Stimulated activated memory B cell treated with anti-CD40 and anti-IgM and Interleukin-4, amounts not matched to agents 10 μg/mL and 1 μg/mL and 100 μg/mL, for 72 hours (primary cell): ENCODE results near the gene MXD3.
"Not testable (repeated sequence)": the region's sequence is repeated elsewhere in the genome, so short reads cannot be mapped to it uniquely, and the experiment has no call there.

Experiments
- ATAC-seq: fragments of 150-1000 bp; cut with Tn5 transposase; 2 replicates; pipeline ENCODE4 v1.10.0; 2021
- H3K27ac Mint-ChIP-seq: one replicate; pipeline ENCODE4 v1.8.0; 2022; ENCODE audit warnings: mild to moderate bottlenecking, mixed read lengths
- H3K27me3 Mint-ChIP-seq: one replicate; pipeline ENCODE4 v1.8.0; 2022; ENCODE audit warnings: mixed read lengths
- H3K36me3 Mint-ChIP-seq: one replicate; pipeline ENCODE4 v1.8.0; 2022; ENCODE audit warnings: mixed read lengths
- H3K4me1 Mint-ChIP-seq: one replicate; pipeline ENCODE4 v1.8.0; 2022; ENCODE audit warnings: mixed read lengths
- H3K4me3 Mint-ChIP-seq: one replicate; pipeline ENCODE4 v1.8.0; 2022; ENCODE audit warnings: mild to moderate bottlenecking, moderate library complexity, mixed read lengths
- H3K9me3 Mint-ChIP-seq: one replicate; pipeline ENCODE4 v1.8.0; 2022; ENCODE audit warnings: mixed read lengths

MXD3 gene

GRCh38 chr5:177315411-177315810 is 3.7 kb upstream of the MXD3 start:
- Mint-ChIP-seq H3K9me3 (peaks cover 6% of the 10 kb centered on the region), H3K27me3 (no peaks in the 10 kb centered on the region), H3K27ac (no peak overlapping the region), H3K4me3 (no peak overlapping the region), H3K36me3 (peaks cover 11% of the 10 kb centered on the region), H3K4me1 (peaks cover 34% of the 10 kb centered on the region)
- no peak for ATAC-seq

- no peak overlapping the region for H3K27ac Mint-ChIP-seq
- no peak for ATAC-seq
Measured at GRCh38 chr5:177314376-177315342, 3.0 kb upstream of the MXD3 start.

GRCh38 chr5:177313561-177314259 is 2.0 kb upstream of the MXD3 start:
- ATAC-seq = no peak
- Mint-ChIP-seq H3K27ac (no peak overlapping the region), H3K27me3 (no peaks in the 10 kb centered on the region), H3K4me3 (no peak overlapping the region), H3K36me3 (no peaks in the 10 kb centered on the region), H3K4me1 (peaks cover 47% of the 10 kb centered on the region), H3K9me3 (no peaks in the 10 kb centered on the region)

More at GRCh38 chr5:177314376-177315342, 3.0 kb upstream of the MXD3 start:
- H3K4me1 Mint-ChIP-seq = peaks cover 38% of the 10 kb centered on the region
- H3K36me3 Mint-ChIP-seq = peaks cover 6% of the 10 kb centered on the region
- H3K27me3 Mint-ChIP-seq = no peaks in the 10 kb centered on the region
- no peak overlapping the region for H3K4me3 Mint-ChIP-seq
- H3K9me3 Mint-ChIP-seq = peaks cover 3% of the 10 kb centered on the region

- Mint-ChIP-seq H3K4me1 (peaks cover 50% of the 10 kb centered on the region), H3K4me3 (peak overlapping the region; percentile 86), H3K27ac (peak overlapping the region; percentile 23), H3K36me3 (no peaks in the 10 kb centered on the region), H3K27me3 (no peaks in the 10 kb centered on the region), H3K9me3 (no peaks in the 10 kb centered on the region)
- ATAC-seq = peak; percentile 6
Measured at GRCh38 chr5:177312649-177313181, 1.0 kb upstream of the MXD3 start.

- peak overlapping the region; percentile 23 for H3K27ac Mint-ChIP-seq
- no peaks in the 10 kb centered on the region for H3K27me3 Mint-ChIP-seq
- H3K4me1 Mint-ChIP-seq = peaks cover 60% of the 10 kb centered on the region
- peak; percentile 1 for ATAC-seq
- peaks cover 7% of the 10 kb centered on the region for H3K36me3 Mint-ChIP-seq
- no peaks in the 10 kb centered on the region for H3K9me3 Mint-ChIP-seq
- H3K4me3 Mint-ChIP-seq = peak overlapping the region; percentile 86
Measured at GRCh38 chr5:177311392-177311722, 341 bp downstream of the MXD3 start.

- no peaks in the 10 kb centered on the region for H3K27me3 Mint-ChIP-seq
- H3K9me3 Mint-ChIP-seq = no peaks in the 10 kb centered on the region
- H3K27ac Mint-ChIP-seq = peak overlapping the region; percentile 23
- H3K4me3 Mint-ChIP-seq = peak overlapping the region; percentile 73
- peaks cover 65% of the 10 kb centered on the region for H3K4me1 Mint-ChIP-seq
- H3K36me3 Mint-ChIP-seq = peaks cover 12% of the 10 kb centered on the region
- ATAC-seq = peak; percentile 34
Measured at GRCh38 chr5:177310757-177311391, 824 bp downstream of the MXD3 start.

GRCh38 chr5:177310332-177310731 is 1.4 kb downstream of the MXD3 start:
- peaks cover 17% of the 10 kb centered on the region for H3K36me3 Mint-ChIP-seq
- ATAC-seq = no peak
- H3K4me1 Mint-ChIP-seq = peaks cover 71% of the 10 kb centered on the region
- H3K4me3 Mint-ChIP-seq = no peak overlapping the region
- no peaks in the 10 kb centered on the region for H3K9me3 Mint-ChIP-seq
- H3K27ac Mint-ChIP-seq = peak overlapping the region; percentile 23
- H3K27me3 Mint-ChIP-seq = no peaks in the 10 kb centered on the region

- Mint-ChIP-seq H3K4me3 (no peak overlapping the region), H3K9me3 (no peaks in the 10 kb centered on the region), H3K36me3 (peaks cover 24% of the 10 kb centered on the region), H3K4me1 (peaks cover 78% of the 10 kb centered on the region), H3K27ac (peak overlapping the region; percentile 46), H3K27me3 (no peaks in the 10 kb centered on the region)
- no peak for ATAC-seq
Measured at GRCh38 chr5:177309351-177310191, 2.1 kb downstream of the MXD3 start.

GRCh38 chr5:177308740-177309139 is 3.0 kb downstream of the MXD3 start:
- no peak for ATAC-seq
- peak overlapping the region; percentile 46 for H3K27ac Mint-ChIP-seq
- H3K27me3 Mint-ChIP-seq = no peaks in the 10 kb centered on the region
- no peaks in the 10 kb centered on the region for H3K9me3 Mint-ChIP-seq
- H3K4me1 Mint-ChIP-seq = peaks cover 85% of the 10 kb centered on the region
- H3K4me3 Mint-ChIP-seq = no peak overlapping the region
- peaks cover 24% of the 10 kb centered on the region for H3K36me3 Mint-ChIP-seq

- H3K27me3 Mint-ChIP-seq = no peaks in the 10 kb centered on the region
- no peaks in the 10 kb centered on the region for H3K9me3 Mint-ChIP-seq
- H3K4me3 Mint-ChIP-seq = peak overlapping the region; percentile 46
- peaks cover 89% of the 10 kb centered on the region for H3K4me1 Mint-ChIP-seq
- H3K27ac Mint-ChIP-seq = peak overlapping the region; percentile 46
- ATAC-seq = no peak
- H3K36me3 Mint-ChIP-seq = peaks cover 24% of the 10 kb centered on the region
Measured at GRCh38 chr5:177307544-177308363, 3.9 kb downstream of the MXD3 start.

- Mint-ChIP-seq H3K4me3 (peak overlapping the region; percentile 11), H3K36me3 (peaks cover 24% of the 10 kb centered on the region), H3K27me3 (no peaks in the 10 kb centered on the region), H3K9me3 (no peaks in the 10 kb centered on the region), H3K27ac (peak overlapping the region; percentile 64), H3K4me1 (peaks cover 89% of the 10 kb centered on the region)
- ATAC-seq = no peak
Measured at GRCh38 chr5:177306674-177307543, 4.8 kb downstream of the MXD3 start.

- H3K4me3 Mint-ChIP-seq, H3K27me3 Mint-ChIP-seq, H3K27ac Mint-ChIP-seq, ATAC-seq, H3K9me3 Mint-ChIP-seq: not testable (repeated sequence)
- H3K36me3 Mint-ChIP-seq = peaks cover 24% of the 10 kb centered on the region
- peaks cover 89% of the 10 kb centered on the region for H3K4me1 Mint-ChIP-seq
Measured at GRCh38 chr5:177306103-177306640, 5.5 kb downstream of the MXD3 start.
